ENCODE results near the gene ACBD6. TPM values are rescaled to one million over a fixed set of nuclear protein-coding genes. Genes with fewer than 3 reads are reported as not detected.

The ACBD6 gene
- total RNA-seq, 1 experiment from 2014 or later, result 63.7 TPM

- POLR2A ChIA-PET (ENCODE audit: low non-redundant PET), result no interaction called here
Measured at GRCh38 chr1:180343921-180344769, 158.2 kb downstream of the ACBD6 start.

DNA sequence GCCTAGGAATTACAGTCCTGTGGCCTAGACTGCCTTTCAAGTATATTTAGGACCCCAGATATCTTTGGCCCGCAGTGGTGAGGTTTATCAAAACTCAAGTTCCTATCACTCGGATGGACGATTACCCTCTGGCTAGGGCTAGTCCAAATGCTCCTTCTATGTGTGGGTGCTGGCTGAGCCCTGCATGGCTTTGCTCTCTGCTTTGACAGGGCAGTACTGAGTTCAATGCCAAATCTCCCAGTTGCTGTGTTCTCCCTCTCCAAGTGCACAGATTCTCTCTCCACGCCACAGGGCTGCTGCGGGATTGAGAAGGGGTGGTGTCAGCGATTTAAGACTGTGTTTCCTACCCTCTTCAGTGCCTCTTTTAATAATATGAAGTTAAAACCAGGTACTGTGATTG, 175.3 kb downstream of the ACBD6 start:
- no TSS peak for BruUV-seq (replicated peaks)
- H3K4me1 ChIP-seq (ENCODE audit: insufficient read depth, low read length, poor library complexity, severe bottlenecking), result no peaks in the 10 kb centered on the region
- POLR2A ChIA-PET (ENCODE audit: low non-redundant PET), result no interaction called here
- no peak overlapping the region for H3K27ac ChIP-seq (ENCODE audit: low read depth, low read length, poor library complexity, severe bottlenecking)
- intact Hi-C loops (cut with micrococcal nuclease; ENCODE audit: unreplicated experiment), result no loop called here
- H3K4me3 ChIP-seq (ENCODE audit: low read depth, low read length, poor library complexity, severe bottlenecking), result no peak overlapping the region
- no peak for TF ChIP-seq EZH2 (IDR thresholded peaks at IDR 0.05; ENCODE audit: borderline replicate concordance, low read depth, low read length, poor library complexity, severe bottlenecking)
- TF ChIP-seq, protein P1, sequence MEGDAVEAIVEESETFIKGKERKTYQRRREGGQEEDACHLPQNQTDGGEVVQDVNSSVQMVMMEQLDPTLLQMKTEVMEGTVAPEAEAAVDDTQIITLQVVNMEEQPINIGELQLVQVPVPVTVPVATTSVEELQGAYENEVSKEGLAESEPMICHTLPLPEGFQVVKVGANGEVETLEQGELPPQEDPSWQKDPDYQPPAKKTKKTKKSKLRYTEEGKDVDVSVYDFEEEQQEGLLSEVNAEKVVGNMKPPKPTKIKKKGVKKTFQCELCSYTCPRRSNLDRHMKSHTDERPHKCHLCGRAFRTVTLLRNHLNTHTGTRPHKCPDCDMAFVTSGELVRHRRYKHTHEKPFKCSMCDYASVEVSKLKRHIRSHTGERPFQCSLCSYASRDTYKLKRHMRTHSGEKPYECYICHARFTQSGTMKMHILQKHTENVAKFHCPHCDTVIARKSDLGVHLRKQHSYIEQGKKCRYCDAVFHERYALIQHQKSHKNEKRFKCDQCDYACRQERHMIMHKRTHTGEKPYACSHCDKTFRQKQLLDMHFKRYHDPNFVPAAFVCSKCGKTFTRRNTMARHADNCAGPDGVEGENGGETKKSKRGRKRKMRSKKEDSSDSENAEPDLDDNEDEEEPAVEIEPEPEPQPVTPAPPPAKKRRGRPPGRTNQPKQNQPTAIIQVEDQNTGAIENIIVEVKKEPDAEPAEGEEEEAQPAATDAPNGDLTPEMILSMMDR (conservative IDR thresholded peaks at IDR 0.05; ENCODE audit: low read depth, low read length), result no peak
- DNase-seq (ENCODE audit: low spot score), result no peak
- peaks cover 1% of the 10 kb centered on the region for H3K9me3 ChIP-seq (ENCODE audit: low read depth, low read length, poor library complexity, severe bottlenecking)
- no peaks in the 10 kb centered on the region for H3K36me3 ChIP-seq (ENCODE audit: insufficient read depth, low read length, poor library complexity, severe bottlenecking)
- CTCF ChIA-PET, result no interaction called here
- H3K27me3 ChIP-seq (replicated peaks; ENCODE audit: insufficient read depth, low read depth, low read length, poor library complexity), result no peaks in the 10 kb centered on the region

More at GRCh38 chr1:180343921-180344769, 158.2 kb downstream of the ACBD6 start:
- Histone ChIP-seq H3K36me3 (ENCODE audit: insufficient read depth, low read length, poor library complexity, severe bottlenecking) (no peaks in the 10 kb centered on the region), H3K27me3 (replicated peaks; ENCODE audit: insufficient read depth, low read depth, low read length, poor library complexity) (no peaks in the 10 kb centered on the region), H3K9me3 (ENCODE audit: low read depth, low read length, poor library complexity, severe bottlenecking) (no peaks in the 10 kb centered on the region), H3K4me3 (ENCODE audit: low read depth, low read length, poor library complexity, severe bottlenecking) (no peak overlapping the region), H3K4me1 (ENCODE audit: insufficient read depth, low read length, poor library complexity, severe bottlenecking) (peaks cover 27% of the 10 kb centered on the region), H3K27ac (ENCODE audit: low read depth, low read length, poor library complexity, severe bottlenecking) (no peak overlapping the region)
- CTCF ChIA-PET, result no interaction called here
- no TSS peak for BruUV-seq (replicated peaks)
- DNase-seq (ENCODE audit: low spot score), result peak; percentile 49
- TF ChIP-seq, protein P1 (conservative IDR thresholded peaks at IDR 0.05; ENCODE audit: low read depth, low read length), result no peak
- intact Hi-C loops (cut with micrococcal nuclease; ENCODE audit: unreplicated experiment), result no loop called here

DNA sequence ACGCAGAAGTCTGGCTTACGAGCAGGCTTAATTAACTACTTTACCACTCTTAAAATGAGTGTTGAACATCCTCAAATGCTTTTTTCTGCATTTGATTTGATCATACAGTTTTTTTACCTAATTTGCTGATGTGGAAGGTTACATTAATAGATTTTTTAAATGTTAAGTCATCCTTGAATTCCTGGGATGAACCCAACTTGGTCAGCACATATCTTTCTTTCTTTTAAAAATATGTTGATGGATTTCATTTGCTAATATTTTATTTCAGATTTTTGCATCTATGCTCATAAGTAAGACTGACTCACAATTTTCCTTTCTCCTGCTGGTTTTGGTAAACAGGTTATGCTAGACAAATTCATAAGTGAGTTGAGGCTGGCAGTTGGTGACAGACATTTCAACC, 189.5 kb downstream of the ACBD6 start:
- intact Hi-C loops (cut with micrococcal nuclease; ENCODE audit: unreplicated experiment), result no loop called here
- no peak for DNase-seq (ENCODE audit: low spot score)
- Histone ChIP-seq H3K27ac (ENCODE audit: low read depth, low read length, poor library complexity, severe bottlenecking) (no peak overlapping the region), H3K4me3 (ENCODE audit: low read depth, low read length, poor library complexity, severe bottlenecking) (no peak overlapping the region), H3K9me3 (ENCODE audit: low read depth, low read length, poor library complexity, severe bottlenecking) (no peaks in the 10 kb centered on the region), H3K36me3 (ENCODE audit: insufficient read depth, low read length, poor library complexity, severe bottlenecking) (no peaks in the 10 kb centered on the region), H3K27me3 (replicated peaks; ENCODE audit: insufficient read depth, low read depth, low read length, poor library complexity) (no peaks in the 10 kb centered on the region), H3K4me1 (ENCODE audit: insufficient read depth, low read length, poor library complexity, severe bottlenecking) (no peaks in the 10 kb centered on the region)
- CTCF ChIA-PET, result no interaction called here
- POLR2A ChIA-PET (ENCODE audit: low non-redundant PET), result no interaction called here
- TF ChIP-seq EZH2 (IDR thresholded peaks at IDR 0.05; ENCODE audit: borderline replicate concordance, low read depth, low read length, poor library complexity, severe bottlenecking), result no peak
- TF ChIP-seq, protein P1 (conservative IDR thresholded peaks at IDR 0.05; ENCODE audit: low read depth, low read length), result no peak
- BruUV-seq (replicated peaks), result no TSS peak
